MM.1S (cell line): ENCODE data around the gene CDH2.

Experiments
- CTCF ChIP-seq: fragments of 300-600 bp; sonication (generic); IDR thresholded peaks from 2 replicates; pipeline ENCODE4 v1.5.1; 2016; ENCODE audit warnings: antibody characterized with exemption, low read length, mixed read lengths
- EZH2 ChIP-seq: fragments of 300-600 bp; sonication (generic); optimal IDR thresholded peaks from 2 replicates; pipeline ENCODE3; 2017; ENCODE audit warnings: low read depth, mild to moderate bottlenecking, antibody characterized with exemption, low read length, mixed read lengths
- EZH2phosphoT487 ChIP-seq: fragments of 300-600 bp; sonication (generic); IDR thresholded peaks from 2 replicates; pipeline ENCODE4 v1.6.1; 2018; ENCODE audit warnings: antibody characterized with exemption, low read length

DNA sequence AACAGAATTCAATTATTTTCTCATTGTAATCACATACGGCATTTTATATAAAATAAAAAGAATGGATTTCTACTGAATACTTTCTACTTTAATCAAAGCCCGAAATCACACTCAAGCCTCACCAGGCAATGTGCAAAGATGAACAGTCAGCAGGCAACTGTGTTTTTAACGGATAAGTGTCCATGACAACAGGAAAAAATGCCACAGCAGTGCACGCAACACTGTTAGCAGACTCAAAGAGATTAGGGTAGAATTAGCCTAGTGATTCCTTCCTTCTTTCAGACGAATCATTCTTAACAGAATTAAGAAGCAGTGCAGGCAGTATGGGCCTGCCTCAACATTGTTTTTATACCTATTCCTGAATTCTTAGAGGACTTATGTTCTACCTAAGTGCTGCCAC is 135.6 kb downstream of the CDH2 start:
- TF ChIP-seq CTCF = no peak
- no peak for TF ChIP-seq EZH2
- TF ChIP-seq EZH2phosphoT487 = no peak
